NCI-H460 (cell line): Measurements from ENCODE around the gene CAMK1D. TPM values are rescaled to one million over a fixed set of nuclear protein-coding genes. Genes with fewer than 3 reads are reported as not detected.

Experiments used
- DNase-seq: peaks from one replicate; pipeline ENCODE4 v3.0.0-alpha.2; 2016; ENCODE audit warnings: low read depth; ENCODE audit errors: extremely low read depth
- total RNA-seq: library from RNA; depleted of rRNA; stranded (reverse); fragments of >200 nt; shearing (Covaris generic); gene quantifications from 2 replicates; pipeline ENCODE4 v1.2.3, GENCODE V29; 2014

CAMK1D gene
- total RNA-seq, 1 experiment from 2014 or later = 0.42 TPM

DNA sequence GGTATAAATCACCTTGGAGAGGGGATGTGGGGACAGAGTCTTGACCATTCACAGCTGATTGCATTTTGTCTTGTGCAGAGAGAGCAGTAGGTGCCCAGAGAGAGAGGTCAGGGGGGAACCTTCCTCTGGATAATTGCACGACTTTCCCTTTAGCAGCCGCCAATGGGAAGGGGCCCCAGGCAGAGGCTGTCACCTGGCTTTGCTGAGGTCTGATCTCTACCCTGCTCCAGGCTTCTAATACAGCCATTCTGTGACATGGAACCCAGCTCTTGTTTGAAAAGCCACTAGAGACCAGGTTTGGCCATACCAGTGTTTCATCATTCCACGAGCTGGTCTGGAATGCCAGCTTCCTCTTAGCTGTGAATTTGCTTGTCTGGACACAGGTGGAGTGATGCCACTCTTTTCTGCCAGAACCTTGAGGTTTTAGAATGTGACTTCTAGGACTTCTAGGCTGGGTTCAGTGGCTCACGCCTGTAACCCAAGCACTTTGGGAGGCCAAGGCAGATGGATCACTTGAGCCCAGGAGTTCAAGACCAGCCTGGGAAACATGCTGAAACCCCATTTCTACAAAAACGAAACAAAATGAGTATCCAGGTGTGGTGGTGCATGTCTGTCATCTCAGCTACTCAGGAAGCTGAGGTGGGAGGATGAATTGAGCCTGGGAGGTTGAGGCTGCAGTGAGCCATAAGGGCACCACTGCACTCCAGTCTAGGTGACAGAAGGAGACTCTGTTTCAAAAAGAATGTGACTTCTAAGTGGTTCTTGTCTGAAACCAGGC is 159.9 kb downstream of the CAMK1D start:
- DNase-seq = no peak

DNA sequence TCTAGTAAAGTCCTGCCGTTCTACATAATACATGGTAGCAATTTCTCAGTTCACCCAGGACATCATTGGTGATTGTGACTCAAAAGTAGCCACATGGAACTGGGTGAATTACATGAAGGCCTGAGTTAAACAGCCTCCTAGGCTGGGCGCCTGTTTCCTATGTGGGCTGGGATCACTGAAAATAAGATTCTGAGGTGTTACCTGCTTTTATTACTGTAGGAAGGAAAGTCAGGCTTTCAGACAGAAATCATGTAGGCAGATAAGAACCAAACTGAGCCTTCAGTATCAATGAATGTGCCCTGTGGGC is 160.4 kb downstream of the CAMK1D start:
- DNase-seq = no peak

DNA sequence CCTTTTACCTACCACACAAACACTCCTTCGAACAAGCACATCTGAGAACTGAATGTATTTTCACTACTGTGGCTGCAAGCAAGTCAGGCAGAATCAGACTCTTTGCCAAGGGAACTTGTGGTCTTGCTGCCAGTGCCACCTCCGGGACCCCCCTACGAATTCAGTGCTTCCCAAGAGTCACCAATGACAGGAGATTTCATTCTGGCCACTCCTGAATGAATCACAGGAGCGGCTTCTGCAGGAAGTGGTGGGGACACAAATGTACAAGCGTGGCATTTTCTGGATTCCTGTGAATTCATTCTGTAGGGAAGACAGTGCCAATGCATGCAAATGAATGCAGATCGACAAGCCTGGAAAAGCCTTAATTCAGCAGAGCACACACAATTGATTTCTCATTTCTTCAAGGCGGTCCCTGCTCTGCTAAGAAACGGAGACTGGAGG is 161.2 kb downstream of the CAMK1D start:
- DNase-seq = no peak

DNA sequence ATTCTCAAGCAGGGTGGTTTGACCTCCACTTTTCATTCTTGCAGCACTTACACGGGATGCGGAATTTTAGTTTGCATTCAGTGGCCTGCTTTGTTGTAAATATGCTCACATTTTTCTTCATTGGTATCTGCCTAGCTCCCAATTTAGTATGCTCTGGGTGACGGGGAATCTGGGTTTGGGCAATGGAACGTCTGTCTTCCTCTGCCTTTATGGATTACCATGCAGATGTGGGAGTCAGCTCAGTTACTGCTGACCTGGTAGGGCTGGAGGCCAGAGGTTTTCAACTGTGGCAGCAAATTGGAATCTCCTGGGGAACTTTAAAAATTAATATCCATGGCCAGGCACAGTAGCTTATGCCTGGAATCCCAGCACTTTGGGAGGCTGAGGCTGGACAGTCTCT is 161.6 kb downstream of the CAMK1D start:
- DNase-seq = no peak

DNA sequence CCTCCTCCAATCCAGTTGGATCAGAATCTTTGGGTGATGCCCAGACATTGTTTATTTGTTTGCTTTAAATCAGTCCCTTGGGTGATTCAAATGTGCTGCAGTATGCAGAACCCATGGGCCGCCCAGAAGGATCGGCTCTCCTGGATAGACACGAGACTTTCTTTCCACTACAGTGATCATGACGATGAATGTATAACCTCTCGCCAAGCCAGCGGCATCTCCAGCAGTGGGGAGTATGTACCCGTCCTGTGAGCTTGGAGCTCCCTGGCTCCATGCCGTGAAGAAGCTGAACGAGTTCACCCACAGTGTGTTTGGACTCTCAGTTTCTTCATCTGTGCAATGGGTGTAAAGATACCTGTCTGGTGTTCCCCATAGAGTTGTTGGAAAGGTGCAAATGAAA is 162.3 kb downstream of the CAMK1D start:
- DNase-seq = no peak

DNA sequence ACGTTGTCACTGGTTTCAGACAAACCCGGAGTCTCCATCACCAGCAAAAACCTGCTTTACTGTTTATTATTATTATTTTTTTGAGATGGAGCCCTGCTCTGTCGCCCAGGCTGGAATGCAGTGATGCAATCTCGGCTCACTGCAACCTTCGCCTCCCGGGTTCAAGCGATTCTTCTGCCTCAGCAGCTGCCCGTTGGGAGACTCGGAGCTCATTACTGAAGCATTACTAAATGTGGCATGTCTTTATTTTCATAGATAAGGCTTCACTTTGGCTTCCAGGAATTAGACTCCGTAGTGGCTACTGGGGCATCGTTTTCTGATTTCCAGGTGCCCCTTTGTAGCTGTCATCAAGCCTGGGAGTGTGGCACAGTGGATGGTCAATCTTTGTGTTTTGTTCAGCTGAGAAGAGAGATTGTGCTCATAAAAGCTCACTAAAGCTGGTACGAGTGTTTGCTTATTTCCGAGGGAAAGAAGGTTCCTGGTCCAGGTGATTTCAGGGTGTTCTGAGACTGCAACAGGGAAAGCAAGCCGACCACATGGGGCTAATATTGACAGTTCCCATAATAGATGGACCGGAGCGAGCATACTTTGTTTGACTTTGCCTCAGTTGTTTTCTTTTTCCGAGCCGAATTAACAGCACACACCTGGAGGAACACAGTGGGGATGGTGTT is 163.1 kb downstream of the CAMK1D start:
- no peak for DNase-seq

DNA sequence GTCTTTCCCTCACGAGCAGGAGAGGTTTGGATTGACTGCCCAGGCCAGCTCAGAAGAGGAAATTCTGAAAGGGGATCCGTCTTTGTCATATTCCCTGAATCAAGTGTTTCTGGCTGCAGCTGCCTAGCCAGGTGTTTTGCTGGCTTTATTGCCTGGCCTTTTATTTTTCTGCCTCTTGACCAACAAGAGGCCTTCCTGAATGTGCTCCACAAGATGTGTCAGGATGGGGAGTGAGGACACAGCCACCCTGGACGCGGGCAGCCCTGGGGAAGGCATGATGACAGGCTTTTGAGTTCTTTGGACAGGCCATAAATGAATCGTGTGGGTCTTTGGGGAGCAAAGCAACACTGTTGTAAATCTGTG is 163.6 kb downstream of the CAMK1D start:
- no peak for DNase-seq

DNA sequence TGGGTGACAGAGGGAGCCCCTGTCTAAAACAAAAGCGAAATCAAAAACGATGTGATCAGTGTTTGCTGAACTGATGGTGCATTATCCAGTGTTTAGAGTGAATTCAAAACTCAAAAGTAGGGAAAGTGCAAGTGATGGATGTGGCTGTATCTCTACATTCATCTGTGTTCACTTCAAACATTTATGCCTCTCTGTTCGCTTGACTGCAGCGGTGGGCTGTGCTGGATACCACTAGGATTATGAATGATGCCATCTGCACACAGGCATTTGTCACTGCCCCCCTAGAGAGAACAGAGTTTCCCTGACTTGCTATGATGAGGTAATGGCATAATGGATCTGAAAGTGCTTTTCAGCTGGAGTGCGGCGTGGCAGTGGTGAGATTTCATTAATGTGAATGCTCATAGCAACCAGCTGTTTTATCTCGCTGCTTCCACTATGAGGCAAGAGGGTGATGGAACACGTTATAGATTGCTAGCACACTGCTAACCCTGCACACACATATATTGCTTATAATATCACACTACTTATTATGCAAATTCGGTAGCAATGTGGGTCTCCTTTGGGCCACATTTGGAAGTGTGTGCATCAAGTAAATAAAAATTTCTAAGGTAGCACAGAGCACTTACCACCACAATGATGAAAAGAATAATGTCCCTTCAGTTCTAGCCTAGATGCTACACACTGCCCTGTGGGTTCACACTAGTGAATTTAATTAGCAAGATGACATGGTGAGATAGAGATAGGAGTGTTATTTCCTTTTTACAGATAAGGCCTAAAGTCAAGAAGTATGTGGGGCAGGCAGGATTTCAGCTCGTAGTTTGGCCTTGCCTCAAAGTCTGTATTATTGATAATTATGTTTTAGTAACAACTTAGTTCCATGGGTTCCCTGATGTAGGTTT is 164.7 kb downstream of the CAMK1D start:
- DNase-seq = no peak

DNA sequence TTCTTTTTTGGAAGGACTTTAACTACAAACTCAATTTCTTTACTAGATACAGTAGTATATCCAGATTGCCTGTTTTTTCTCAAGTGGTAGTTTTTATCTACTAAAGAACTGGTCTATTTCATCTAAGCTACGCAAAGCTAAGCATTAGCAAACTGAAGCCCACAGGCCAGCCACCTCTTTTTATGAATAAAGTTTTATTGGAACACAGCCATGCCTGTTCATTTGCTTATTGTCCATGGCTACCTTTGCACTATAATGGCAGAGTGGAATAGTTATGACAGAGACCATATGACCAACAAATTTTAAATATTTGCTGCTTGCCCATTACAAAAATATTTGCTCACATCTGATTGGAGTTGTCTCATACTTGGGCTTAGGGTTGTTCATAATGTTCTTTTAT is 168.7 kb downstream of the CAMK1D start:
- no peak for DNase-seq

DNA sequence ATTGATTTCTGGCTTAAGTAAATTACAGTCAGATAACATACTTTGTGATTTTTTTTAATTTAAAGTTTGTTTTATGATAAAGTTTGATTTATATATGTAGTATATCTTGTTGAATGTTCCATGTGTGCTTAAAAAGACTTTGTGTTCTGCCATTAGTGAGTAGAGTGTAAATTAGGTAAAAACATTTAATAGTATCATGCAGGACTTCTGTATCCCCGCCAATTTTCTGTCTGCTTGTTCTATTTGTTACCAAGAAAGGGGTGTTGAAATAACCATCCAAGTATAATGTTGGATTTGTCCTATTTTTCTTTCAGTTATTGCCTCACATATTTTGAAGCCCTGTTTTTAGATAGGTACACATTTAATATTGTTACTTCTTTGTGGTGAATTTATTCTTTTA is 172.1 kb downstream of the CAMK1D start:
- no peak for DNase-seq

DNA sequence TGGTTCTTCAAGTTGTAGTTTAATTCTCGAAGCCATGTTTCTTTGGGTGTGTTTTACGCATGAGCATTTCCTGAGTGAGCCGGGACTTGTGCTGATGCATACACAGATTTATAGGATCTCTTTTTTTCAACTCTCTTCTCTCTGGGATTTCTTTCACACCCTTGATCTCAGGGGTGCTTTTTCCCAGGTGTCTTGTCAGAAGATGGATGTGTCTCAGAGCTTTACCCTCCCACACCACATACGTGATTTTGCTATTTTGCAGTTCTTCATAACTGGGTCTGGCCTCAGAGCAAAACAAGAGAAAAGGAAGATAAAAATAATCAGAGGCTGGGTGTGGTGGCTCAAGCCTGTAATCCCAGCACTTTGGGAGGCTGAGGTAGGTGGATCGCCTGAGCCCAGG is 177.0 kb downstream of the CAMK1D start:
- DNase-seq = no peak

DNA sequence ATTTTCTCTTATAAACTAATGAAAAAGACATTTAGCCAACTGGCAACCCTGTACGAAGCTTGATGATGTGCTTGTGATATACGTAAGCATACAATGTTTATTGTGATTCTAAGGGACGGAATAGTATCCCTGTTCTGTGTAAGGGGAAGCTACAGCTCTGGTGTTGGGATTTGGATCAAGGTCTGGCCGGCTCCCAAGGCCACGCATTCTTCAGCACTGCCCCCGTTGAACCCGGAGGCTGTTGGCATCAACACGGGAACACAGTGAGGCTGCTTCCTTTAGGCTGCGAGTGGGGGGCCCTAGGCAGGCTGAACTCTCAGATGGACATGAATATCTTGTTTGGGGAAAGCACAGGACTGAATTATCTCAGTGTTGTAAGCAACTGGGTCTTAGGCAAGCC is 180.6 kb downstream of the CAMK1D start:
- DNase-seq = no peak

DNA sequence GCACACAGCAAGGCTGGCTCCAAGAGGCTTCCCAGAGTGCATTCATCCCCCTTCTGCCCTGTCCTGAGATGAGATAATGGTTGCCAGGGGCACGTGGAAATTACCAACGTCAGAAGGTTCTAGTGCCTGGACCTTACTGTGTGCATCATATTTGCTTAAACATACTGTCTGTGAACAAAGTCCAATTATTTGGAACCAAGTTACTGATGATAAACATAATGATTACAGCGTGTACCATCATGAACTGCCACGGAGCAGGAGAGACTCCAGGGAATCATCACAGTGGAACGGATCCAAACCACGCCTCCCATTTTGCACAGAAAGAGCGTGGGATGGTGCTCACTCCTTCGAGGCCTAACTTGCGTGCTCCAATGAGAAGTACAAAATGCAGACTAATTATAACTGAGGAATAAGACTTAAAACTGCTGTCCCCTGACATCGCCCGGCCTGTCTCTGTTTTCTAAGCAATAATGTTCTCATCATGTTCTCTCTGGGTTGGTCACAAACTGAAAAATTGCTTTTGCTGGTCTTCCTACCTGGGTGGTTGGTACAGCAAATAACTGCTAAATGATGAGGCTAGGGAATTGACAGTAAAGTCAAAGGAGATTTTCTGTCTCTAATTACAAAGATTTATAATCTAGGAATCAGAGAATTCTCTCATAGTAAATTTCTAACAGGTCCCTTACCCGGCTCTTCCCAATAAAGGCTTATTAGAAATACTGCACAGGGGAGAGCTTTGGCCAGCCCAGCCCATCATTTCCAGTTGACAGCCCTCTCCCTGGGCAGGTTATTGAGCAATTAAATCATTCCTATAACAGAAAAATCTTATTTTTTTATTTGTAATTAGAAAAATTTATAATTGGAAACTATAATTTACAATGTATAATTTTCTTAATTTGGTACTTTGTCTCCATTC is 182.2 kb downstream of the CAMK1D start:
- no peak for DNase-seq

DNA sequence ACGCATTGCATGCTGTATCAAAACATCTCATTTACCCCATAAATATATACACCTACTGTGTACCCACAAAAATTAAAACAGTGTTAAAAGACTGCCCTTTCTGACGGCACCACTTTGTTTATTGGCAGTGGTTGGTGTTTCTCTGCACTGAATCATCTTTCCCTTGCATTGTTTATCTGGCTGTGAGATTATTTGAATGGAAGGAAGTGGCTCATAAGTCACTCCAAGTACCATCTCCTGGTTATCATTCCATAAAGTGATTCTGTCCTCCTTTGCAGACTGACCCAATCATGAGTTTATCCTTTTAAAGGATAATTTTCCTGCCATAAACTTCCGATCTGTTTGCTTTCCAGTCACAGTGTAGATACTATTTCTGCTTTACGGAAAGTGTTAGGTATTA is 183.8 kb downstream of the CAMK1D start:
- DNase-seq = no peak

DNA sequence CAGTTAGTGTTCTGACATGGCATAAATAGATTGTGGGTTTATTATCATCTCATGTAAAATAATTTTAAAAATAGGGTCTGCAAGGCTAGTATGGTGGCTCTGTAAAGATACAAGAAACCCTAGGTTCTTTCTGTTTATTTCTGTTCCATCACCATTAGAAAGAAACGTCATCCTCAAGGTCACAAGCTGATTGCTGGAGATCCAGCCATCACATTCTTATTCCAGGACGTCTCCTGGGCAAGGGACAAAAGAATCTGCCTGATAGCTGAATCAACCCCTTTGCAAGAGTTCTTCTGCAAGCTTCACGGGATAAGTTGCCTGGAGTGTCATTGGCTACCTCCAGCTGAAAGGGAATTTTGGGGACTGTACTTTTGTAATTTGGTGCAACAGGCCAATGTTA is 184.4 kb downstream of the CAMK1D start:
- DNase-seq = no peak

DNA sequence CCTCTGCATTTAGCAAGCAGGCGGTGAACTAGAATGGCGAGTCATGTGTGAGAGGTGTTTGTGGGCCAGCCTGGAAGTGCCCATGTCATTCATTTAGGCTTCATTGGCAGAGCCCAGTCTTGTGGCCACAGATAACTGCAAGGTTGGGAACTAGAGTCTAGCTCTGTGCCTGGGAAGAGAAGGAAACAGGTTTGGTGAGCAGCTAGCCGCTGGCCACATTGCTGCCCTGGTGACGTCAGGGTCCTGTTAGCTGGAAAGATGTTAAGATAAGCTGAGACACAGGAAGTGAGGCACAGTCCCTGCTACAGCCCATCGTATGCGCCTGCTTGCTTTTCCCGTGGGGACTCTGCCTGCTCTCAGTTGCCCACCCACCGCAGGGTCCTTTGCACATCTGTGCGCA is 185.5 kb downstream of the CAMK1D start:
- no peak for DNase-seq

DNA sequence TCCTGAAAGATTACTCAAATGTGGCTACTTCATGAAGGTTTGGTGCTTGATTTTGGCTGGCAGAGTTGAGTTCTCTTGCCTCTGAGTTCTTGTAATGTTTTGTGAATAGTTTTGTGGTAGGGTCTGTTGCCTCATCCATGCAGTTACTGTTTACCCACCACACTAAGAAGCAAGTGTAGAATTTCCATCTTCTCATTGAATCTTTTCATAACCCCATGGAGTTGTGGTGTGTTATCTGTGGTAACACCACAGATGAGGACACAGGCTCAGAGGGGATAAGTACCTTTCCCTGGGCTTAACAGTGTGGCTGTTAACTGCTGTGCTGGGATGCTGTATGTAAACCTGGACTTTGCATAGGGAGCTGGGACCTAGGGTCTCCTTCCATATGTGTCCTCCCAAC is 186.3 kb downstream of the CAMK1D start:
- DNase-seq = no peak

DNA sequence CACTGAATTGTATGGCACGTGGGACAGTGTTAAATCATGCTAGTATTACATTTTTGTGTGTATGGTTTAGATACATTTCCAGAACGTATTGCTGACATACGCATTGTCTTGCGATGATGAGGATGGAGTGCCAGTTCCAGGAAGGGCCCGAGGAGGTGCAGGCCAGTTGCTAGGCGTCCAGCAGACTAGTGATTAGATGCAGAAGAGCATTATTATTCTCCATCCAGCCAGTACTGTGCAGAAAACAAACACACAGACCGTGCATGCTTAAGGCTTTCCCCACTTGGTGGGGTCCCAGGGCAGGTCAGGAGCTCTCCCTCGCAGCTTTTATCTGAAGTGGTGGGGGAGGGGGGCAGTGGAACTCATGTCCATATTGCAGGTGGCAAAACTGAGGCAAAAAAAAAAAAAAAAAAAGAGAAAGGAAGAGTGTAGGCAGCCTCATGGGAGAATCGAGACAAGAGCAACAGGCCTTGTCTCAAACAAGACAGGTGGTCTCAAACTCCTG is 189.2 kb downstream of the CAMK1D start:
- no peak for DNase-seq

DNA sequence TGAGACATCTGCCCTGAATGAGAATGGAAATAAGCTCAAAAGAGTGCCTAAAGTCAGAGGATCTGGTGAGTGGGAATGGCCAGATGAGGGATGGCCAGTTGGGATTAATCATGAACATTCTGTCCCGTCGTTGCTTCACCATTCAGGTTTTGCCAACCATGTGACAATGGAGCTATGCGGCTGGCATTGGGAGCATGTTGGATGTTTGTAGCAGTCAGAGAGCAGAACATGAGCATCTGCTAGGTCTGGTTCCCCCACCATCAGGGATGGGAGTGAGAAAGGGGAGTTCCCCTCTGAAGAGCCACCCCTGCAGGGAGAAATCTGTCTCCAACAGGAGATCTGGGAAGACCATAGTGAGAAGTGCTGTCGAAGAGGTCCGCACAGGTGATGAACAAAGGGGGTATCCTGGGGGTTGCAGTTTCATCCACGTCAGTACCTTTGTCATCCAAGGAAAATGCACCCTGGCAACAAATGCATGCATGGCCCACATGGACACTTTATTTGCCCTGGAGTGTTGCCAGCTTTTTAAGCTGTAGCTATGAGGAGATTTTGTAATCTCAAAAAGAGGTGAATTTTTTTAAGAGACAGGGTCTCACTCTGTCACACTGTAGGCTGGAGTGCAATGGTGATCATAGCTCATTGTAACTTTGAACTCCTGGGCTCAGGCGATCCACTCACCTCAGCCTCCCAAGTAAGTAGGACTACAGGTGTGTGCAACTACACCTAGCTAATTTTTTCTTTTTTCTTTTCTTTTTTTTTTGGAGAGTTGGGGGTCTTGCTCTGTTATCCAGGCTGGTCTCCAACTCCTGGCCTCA is 190.2 kb downstream of the CAMK1D start:
- DNase-seq = no peak
